ENCODE measurements around the gene ARHGAP18.
A peak's percentile ranks its signal among the peaks of the same experiment; 100 is the strongest.

ARHGAP18 gene

DNA sequence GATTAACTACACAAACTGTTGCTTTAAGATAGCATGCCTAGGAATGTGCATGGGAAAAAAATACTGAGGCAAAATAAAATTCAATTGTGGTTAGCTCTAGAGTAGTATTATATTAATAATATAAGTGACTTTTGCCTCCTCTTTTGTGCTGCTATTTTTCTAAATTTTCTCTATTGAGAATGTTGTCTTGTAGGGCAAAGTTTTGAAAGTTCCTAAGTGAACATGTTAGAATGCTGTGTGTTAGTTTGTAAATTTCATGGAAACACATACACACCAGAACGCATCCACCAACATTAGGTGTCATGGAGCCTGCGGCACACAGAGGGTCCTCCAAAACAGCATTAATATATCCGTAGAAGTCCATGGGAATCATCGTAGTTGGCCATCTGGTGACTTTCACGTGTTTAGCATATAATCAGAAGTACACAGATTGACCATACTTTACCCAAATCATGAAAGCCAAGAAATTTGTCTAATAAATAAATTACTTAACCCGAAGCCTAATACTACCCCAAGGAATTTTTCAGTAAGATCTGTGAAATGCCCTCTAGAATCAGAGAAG, 25.6 kb downstream of the ARHGAP18 start:
- TF ChIP-seq, protein P1, sequence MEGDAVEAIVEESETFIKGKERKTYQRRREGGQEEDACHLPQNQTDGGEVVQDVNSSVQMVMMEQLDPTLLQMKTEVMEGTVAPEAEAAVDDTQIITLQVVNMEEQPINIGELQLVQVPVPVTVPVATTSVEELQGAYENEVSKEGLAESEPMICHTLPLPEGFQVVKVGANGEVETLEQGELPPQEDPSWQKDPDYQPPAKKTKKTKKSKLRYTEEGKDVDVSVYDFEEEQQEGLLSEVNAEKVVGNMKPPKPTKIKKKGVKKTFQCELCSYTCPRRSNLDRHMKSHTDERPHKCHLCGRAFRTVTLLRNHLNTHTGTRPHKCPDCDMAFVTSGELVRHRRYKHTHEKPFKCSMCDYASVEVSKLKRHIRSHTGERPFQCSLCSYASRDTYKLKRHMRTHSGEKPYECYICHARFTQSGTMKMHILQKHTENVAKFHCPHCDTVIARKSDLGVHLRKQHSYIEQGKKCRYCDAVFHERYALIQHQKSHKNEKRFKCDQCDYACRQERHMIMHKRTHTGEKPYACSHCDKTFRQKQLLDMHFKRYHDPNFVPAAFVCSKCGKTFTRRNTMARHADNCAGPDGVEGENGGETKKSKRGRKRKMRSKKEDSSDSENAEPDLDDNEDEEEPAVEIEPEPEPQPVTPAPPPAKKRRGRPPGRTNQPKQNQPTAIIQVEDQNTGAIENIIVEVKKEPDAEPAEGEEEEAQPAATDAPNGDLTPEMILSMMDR (conservative IDR thresholded peaks at IDR 0.05; ENCODE audit: low read depth) = no peak
- POLR2A ChIA-PET (ENCODE audit: low non-redundant PET) = no interaction called here
- no peak for DNase-seq (ENCODE audit: low spot score)
- peak overlapping the region; percentile 85; the same call in 1 of the 2 replicates for H3K27ac ChIP-seq
- CTCF ChIA-PET = no interaction called here

DNA sequence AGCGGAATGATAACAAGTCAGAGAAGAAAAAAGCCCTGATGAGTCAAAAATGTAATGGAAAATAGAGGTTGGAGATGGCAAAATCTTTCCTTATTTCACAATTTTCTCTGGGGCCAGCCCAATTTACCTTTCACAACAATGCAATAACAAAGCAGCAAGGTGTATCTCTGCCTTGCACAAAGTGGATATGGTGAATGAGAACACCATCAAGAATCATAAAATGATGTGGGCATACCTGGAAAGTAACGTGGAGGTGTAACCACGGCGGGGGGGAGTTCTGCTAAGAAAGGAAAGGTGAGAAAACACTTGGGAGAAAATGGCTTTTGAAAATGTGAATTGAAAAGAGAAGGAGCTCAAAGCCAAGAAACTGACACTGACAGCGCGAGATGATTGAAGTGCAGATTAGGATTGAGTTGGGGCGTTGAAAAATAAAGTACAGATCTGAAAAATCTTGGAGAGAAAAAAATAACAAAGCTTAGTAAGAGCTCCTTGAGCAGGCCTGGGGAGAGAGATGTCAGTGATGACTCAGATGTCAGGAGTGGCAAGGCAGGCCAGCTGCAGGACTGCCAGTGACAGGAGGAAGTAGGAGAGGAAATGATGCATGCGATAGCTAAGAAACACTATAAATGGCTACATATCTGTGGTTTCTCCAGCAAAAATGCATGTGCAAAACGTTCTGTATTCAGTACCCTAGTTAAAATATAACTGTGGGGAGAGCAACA, 26.2 kb downstream of the ARHGAP18 start:
- ChIA-PET POLR2A (ENCODE audit: low non-redundant PET) (no interaction called here), CTCF (interaction anchor here (0.6 to 0.7 kb wide), 3 partner anchors 22 to 269 kb away, joined by 4 to 7 read pairs (median 4); no protein-coding TSS in a partner anchor)
- DNase-seq (ENCODE audit: low spot score) = peak; percentile 94
- TF ChIP-seq, protein P1 (conservative IDR thresholded peaks at IDR 0.05; ENCODE audit: low read depth) = no peak
- H3K27ac ChIP-seq = peak overlapping the region; percentile 85; the same call in 1 of the 2 replicates

DNA sequence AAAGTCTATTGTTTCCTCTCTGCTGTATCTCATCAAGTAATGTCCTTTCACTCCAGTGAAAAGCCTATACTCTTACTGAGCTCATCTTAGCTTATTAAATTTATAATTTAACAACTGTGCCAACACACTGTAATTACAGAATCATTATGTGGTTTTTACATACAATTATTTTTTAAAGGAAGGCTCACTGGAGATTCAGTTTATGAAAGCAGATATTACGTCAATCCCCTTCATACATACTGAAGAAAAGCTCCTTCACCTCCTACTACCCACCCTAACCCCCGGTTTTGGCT, 28.1 kb downstream of the ARHGAP18 start:
- no peak for DNase-seq (ENCODE audit: low spot score)
- ChIA-PET CTCF (interaction anchor here (0.6 kb wide), 1 partner anchor 22 kb away, joined by 4 read pairs; no protein-coding TSS in a partner anchor), POLR2A (ENCODE audit: low non-redundant PET) (no interaction called here)
- no peak overlapping the region for H3K27ac ChIP-seq
- TF ChIP-seq, protein P1 (conservative IDR thresholded peaks at IDR 0.05; ENCODE audit: low read depth) = no peak

DNA sequence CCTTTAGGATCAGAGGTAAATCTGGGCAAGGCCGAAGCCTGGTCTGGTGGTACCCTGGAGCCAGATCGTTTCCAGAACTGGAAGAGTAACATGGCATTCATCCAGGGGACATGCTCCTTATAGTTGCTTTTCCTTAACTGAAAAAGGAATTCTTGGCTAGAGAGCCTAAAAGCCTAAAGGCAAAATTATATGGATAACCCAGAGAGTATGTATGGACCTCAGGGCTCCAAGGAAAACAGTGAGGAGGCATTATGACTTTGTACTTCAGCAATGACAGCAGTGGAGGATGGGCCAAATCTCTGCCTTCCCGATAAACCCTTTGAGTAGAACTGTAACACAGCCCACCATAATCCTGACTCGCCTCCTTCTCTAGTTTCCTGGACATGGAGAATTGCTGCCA, 29.3 kb downstream of the ARHGAP18 start:
- H3K27ac ChIP-seq = peak overlapping the region; percentile 38; the same call in 1 of the 2 replicates
- TF ChIP-seq, protein P1 (conservative IDR thresholded peaks at IDR 0.05; ENCODE audit: low read depth) = no peak
- ChIA-PET CTCF (no interaction called here), POLR2A (ENCODE audit: low non-redundant PET) (no interaction called here)
- DNase-seq (ENCODE audit: low spot score) = no peak

DNA sequence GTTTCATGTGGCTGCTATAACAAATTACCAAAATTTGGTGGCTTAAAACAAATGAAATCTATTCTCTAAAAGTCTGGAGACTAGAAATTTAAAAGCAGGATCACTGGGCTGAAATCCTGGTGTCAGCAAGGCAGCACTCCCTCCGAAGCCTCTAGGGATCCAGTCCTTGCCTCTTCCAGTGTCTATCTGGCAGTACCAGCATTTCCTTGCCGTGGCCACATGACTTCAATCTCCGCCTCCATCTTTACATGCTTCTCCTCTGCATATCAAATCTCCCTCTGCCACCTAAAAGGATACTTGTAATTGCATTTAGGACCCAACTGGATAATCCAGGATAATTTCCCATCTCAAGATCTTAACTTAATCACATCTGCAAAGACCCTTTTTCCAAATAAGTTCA, 30.2 kb downstream of the ARHGAP18 start:
- ChIA-PET CTCF (no interaction called here), POLR2A (ENCODE audit: low non-redundant PET) (no interaction called here)
- no peak for DNase-seq (ENCODE audit: low spot score)
- no peak overlapping the region for H3K27ac ChIP-seq
- TF ChIP-seq, protein P1 (conservative IDR thresholded peaks at IDR 0.05; ENCODE audit: low read depth) = no peak

DNA sequence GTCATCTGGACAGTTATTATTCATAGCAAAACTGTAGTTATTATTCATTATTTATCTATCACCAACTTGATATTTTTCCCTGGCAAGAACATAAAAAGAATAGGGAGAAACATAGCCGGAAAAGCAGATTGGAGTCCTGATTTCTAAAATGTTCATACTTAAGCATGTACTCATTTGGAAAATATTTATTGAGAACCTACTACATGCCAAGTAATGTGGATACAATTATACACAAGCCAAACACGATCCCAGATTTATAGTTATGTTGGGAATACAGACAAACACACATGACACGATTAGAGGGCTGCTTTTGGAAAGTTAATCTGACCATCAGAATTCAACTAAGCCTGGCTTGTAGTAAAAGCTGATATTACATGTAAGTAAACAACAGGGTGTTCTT, 30.7 kb downstream of the ARHGAP18 start:
- TF ChIP-seq, protein P1 (conservative IDR thresholded peaks at IDR 0.05; ENCODE audit: low read depth) = no peak
- H3K27ac ChIP-seq = no peak overlapping the region
- POLR2A ChIA-PET (ENCODE audit: low non-redundant PET) = no interaction called here
- CTCF ChIA-PET = no interaction called here
- DNase-seq (ENCODE audit: low spot score) = no peak

Data from RWPE1 (cell line).